Uterus (tissue), 2 donors: ENCODE measurements around the gene RIN2.

Source experiments
- CTCF ChIP-seq, 4 experiments: fragments of 200-600 bp in 2 of 4; fragments of 450-650 bp in 2 of 4; sonication (generic) in 2 of 4; IDR thresholded peaks; one replicate each; pipeline ENCODE4 v1.5.1; 2016 to 2019; ENCODE audit warnings: antibody characterized with exemption in 4 of 4, mild to moderate bottlenecking in 2 of 4, moderate library complexity in 1 of 4
- POLR2A ChIP-seq, 2 donors: fragments of 450-650 bp; IDR thresholded peaks; one replicate each; pipeline ENCODE4 v1.6.1; 2016; ENCODE audit warnings: antibody characterized with exemption in 2 of 2, mild to moderate bottlenecking in 1 of 2, moderate library complexity in 1 of 2

GRCh38 chr20:19767070-19767469 lies 9.0 kb downstream of the RIN2 start:
- TF ChIP-seq POLR2A (IDR thresholded peaks at IDR 0.05) (no peak), CTCF (IDR thresholded peaks at IDR 0.05) (no peak)
